OCI-LY3 (cell line): ENCODE data around the gene PPP1R14B.

Experiments
- EZH2phosphoT487 ChIP-seq: fragments of 200-600 bp; shearing (Covaris generic); IDR thresholded peaks from 2 replicates; pipeline ENCODE4 v1.6.1; 2018; ENCODE audit warnings: antibody characterized with exemption, mixed run types, low read depth
- TF ChIP-seq, protein P1 (sequence below): fragments of 200-600, 300-600 bp; sonication (generic); IDR thresholded peaks from 2 replicates; pipeline ENCODE4 v1.5.1; 2014; ENCODE audit warnings: antibody characterized with exemption, low read length, low read depth

DNA sequence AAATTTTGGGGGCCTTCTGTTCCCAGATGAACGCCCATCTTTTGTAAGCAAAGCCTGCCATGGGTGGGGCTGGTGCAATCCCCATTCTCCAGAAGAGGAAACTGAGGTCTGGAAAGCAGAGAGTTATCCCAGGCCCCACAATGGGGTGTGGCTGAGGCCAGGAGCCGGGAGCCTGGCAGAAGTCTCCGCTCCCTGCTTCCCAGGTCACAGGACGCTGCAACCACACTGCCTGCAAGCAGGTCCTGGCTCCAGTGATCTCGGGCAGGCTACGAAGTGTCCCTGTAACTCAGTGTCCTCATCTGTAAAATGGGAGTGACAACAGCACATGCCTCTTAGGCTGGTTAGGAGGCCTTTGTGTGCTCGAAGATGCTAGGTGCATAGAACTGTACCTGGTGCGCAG, 6.3 kb upstream of the PPP1R14B start:
- TF ChIP-seq, protein P1, sequence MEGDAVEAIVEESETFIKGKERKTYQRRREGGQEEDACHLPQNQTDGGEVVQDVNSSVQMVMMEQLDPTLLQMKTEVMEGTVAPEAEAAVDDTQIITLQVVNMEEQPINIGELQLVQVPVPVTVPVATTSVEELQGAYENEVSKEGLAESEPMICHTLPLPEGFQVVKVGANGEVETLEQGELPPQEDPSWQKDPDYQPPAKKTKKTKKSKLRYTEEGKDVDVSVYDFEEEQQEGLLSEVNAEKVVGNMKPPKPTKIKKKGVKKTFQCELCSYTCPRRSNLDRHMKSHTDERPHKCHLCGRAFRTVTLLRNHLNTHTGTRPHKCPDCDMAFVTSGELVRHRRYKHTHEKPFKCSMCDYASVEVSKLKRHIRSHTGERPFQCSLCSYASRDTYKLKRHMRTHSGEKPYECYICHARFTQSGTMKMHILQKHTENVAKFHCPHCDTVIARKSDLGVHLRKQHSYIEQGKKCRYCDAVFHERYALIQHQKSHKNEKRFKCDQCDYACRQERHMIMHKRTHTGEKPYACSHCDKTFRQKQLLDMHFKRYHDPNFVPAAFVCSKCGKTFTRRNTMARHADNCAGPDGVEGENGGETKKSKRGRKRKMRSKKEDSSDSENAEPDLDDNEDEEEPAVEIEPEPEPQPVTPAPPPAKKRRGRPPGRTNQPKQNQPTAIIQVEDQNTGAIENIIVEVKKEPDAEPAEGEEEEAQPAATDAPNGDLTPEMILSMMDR: no peak
- TF ChIP-seq EZH2phosphoT487: no peak
